WTC11 (cell line): ENCODE data around the gene KRT6A. TPM values are rescaled to one million over a fixed set of nuclear protein-coding genes. Genes with fewer than 3 reads are reported as not detected.

Experiments
- ATAC-seq: fragments of 200-7000 bp; cut with Tn5 transposase; 2 replicates; pipeline ENCODE4 v1.10.0; 2021; ENCODE audit warnings: mild to moderate bottlenecking, moderate library complexity
- CTCF ChIA-PET: fragments of 300-600 bp; sonication (Branson Sonifier 250); formaldehyde crosslinking; loops from one replicate; lab custom pipeline; 2021; ENCODE audit warnings: antibody characterized with exemption; lab: Charles Lee
- POLR2A ChIA-PET: fragments of 350-600 bp; sonication (Branson Sonifier 250); formaldehyde crosslinking; loops from one replicate; lab custom pipeline; 2021; ENCODE audit warnings: antibody characterized with exemption; lab: Charles Lee
- DNase-seq: peaks from one replicate; pipeline ENCODE4 v3.0.0; 2021; ENCODE audit warnings: low spot score
- H3K27ac Mint-ChIP-seq: 2 replicates; pipeline ENCODE4 v1.8.0; 2021; ENCODE audit warnings: mixed read lengths
- H3K27me3 Mint-ChIP-seq: 2 replicates; pipeline ENCODE4 v1.8.0; 2021; ENCODE audit warnings: low read depth, mild to moderate bottlenecking, moderate library complexity, mixed read lengths
- H3K36me3 Mint-ChIP-seq: 2 replicates; pipeline ENCODE4 v1.8.0; 2021; ENCODE audit warnings: mixed read lengths
- H3K4me1 Mint-ChIP-seq: 2 replicates; pipeline ENCODE4 v1.8.0; 2022; ENCODE audit warnings: mixed read lengths
- H3K4me3 Mint-ChIP-seq: 2 replicates; pipeline ENCODE4 v1.8.0; 2021; ENCODE audit warnings: mild to moderate bottlenecking, moderate library complexity, mixed read lengths
- H3K9me3 Mint-ChIP-seq: 2 replicates; pipeline ENCODE4 v1.8.0; 2021; ENCODE audit warnings: mixed read lengths
- ATF2 ChIP-seq: sonication (generic); formaldehyde crosslinking; IDR thresholded peaks from 2 replicates; pipeline ENCODE4 v1.8.1; 2022; ENCODE audit warnings: low read depth, missing genetic modification reagents, borderline replicate concordance
- ATF6 ChIP-seq: sonication (generic); formaldehyde crosslinking; IDR thresholded peaks from 2 replicates; pipeline ENCODE4 v1.8.1; 2023; ENCODE audit warnings: mild to moderate bottlenecking, missing genetic modification reagents
- CREB1 ChIP-seq: sonication (generic); formaldehyde crosslinking; IDR thresholded peaks from 2 replicates; pipeline ENCODE4 v1.8.0; 2023; ENCODE audit warnings: mild to moderate bottlenecking, missing genetic modification reagents
- FOXJ3 ChIP-seq: sonication (generic); formaldehyde crosslinking; IDR thresholded peaks from 2 replicates; pipeline ENCODE4 v1.9.0; 2021; ENCODE audit warnings: missing genetic modification reagents, mild to moderate bottlenecking, borderline replicate concordance
- HMGA2 ChIP-seq: fragments of 250-450 bp; sonication (Bioruptor Pico); IDR thresholded peaks from 2 replicates; pipeline ENCODE4 v1.4.0; 2021; ENCODE audit warnings: mild to moderate bottlenecking, moderate library complexity
- HMGXB4 ChIP-seq: sonication (generic); formaldehyde crosslinking; IDR thresholded peaks from 2 replicates; pipeline ENCODE4 v1.8.1; 2023; ENCODE audit warnings: mild to moderate bottlenecking, moderate library complexity, missing genetic modification reagents
- IRF2 ChIP-seq: sonication (generic); formaldehyde crosslinking; IDR thresholded peaks from 2 replicates; pipeline ENCODE4 v1.8.0; 2022; ENCODE audit warnings: low read depth, missing genetic modification reagents, borderline replicate concordance
- NFATC4 ChIP-seq: fragments of 250-450 bp; sonication (Bioruptor Pico); IDR thresholded peaks from 2 replicates; pipeline ENCODE4 v1.9.0; 2021; ENCODE audit warnings: mild to moderate bottlenecking
- NFE2L1 ChIP-seq: sonication (generic); formaldehyde crosslinking; IDR thresholded peaks from 2 replicates; pipeline ENCODE4 v1.8.1; 2023; ENCODE audit warnings: missing genetic modification reagents
- NR3C1 ChIP-seq: sonication (generic); formaldehyde crosslinking; conservative IDR thresholded peaks from 2 replicates; pipeline ENCODE4 v1.8.1; 2023; ENCODE audit warnings: low read depth, mild to moderate bottlenecking, missing genetic modification reagents
- RELA ChIP-seq: sonication (generic); formaldehyde crosslinking; IDR thresholded peaks from 2 replicates; pipeline ENCODE4 v1.8.1; 2022; ENCODE audit warnings: missing genetic modification reagents, mild to moderate bottlenecking, borderline replicate concordance
- SMAD4 ChIP-seq: sonication (generic); formaldehyde crosslinking; IDR thresholded peaks from 2 replicates; pipeline ENCODE4 v1.8.0; 2022; ENCODE audit warnings: mild to moderate bottlenecking, missing genetic modification reagents
- SOX15 ChIP-seq: fragments of 250-450 bp; sonication (Bioruptor Pico); IDR thresholded peaks from 2 replicates; pipeline ENCODE4 v1.9.0; 2021; ENCODE audit warnings: mild to moderate bottlenecking
- STAT6 ChIP-seq: sonication (generic); formaldehyde crosslinking; conservative IDR thresholded peaks from 2 replicates; pipeline ENCODE4 v1.8.1; 2023; ENCODE audit warnings: mild to moderate bottlenecking, low read depth, missing genetic modification reagents, moderate library complexity
- TEAD1 ChIP-seq: sonication (generic); formaldehyde crosslinking; IDR thresholded peaks from 2 replicates; pipeline ENCODE4 v1.8.0; 2022; ENCODE audit warnings: mild to moderate bottlenecking, missing genetic modification reagents
- ZNF281 ChIP-seq: sonication (generic); formaldehyde crosslinking; IDR thresholded peaks from 2 replicates; pipeline ENCODE4 v1.8.0; 2023; ENCODE audit warnings: mild to moderate bottlenecking, missing genetic modification reagents
- ZNF396 ChIP-seq: fragments of 250-450 bp; sonication (Bioruptor Pico); IDR thresholded peaks from 2 replicates; pipeline ENCODE4 v1.8.0; 2021; ENCODE audit warnings: mild to moderate bottlenecking, moderate library complexity, borderline replicate concordance
- ZNF671 ChIP-seq: fragments of 250-450 bp; sonication (Bioruptor Pico); IDR thresholded peaks from 2 replicates; pipeline ENCODE4 v1.8.0; 2021; ENCODE audit warnings: mild to moderate bottlenecking
- total RNA-seq: library from RNA; stranded (reverse); gene quantifications from 3 replicates; pipeline ENCODE4 v1.2.3, GENCODE V29; 2021

Gene KRT6A
- total RNA-seq, 1 experiment from 2014 or later = not detected

GRCh38 chr12:52533686-52534470, 40.8 kb upstream of the KRT6A start (continued):
- no peak for TF ChIP-seq NFE2L1
- TF ChIP-seq HMGA2 (CRISPR knock-in tag) = no peak
- TF ChIP-seq ATF6 (CRISPR knock-in tag) = no peak

GRCh38 chr12:52532636-52533035, 39.6 kb upstream of the KRT6A start:
- DNase-seq = no peak
- no peaks in the 10 kb centered on the region for H3K4me1 Mint-ChIP-seq
- ChIA-PET CTCF (interaction anchor here (0.7 to 5.1 kb wide), 8 partner anchors 11 to 347 kb away, joined by 3 to 28 read pairs (median 4); no protein-coding TSS in a partner anchor), POLR2A (no interaction called here)
- no peak overlapping the region for H3K27ac Mint-ChIP-seq
- no peaks in the 10 kb centered on the region for H3K27me3 Mint-ChIP-seq
- TF ChIP-seq CREB1 (CRISPR knock-in tag) (no peak), SMAD4 (CRISPR knock-in tag) (no peak), FOXJ3 (no peak), ZNF671 (CRISPR knock-in tag) (no peak), TEAD1 (CRISPR knock-in tag) (no peak)
- H3K9me3 Mint-ChIP-seq = no peaks in the 10 kb centered on the region
- ATAC-seq = no peak
- H3K36me3 Mint-ChIP-seq = no peaks in the 10 kb centered on the region
- H3K4me3 Mint-ChIP-seq = no peak overlapping the region

- ChIA-PET POLR2A (no interaction called here), CTCF (interaction anchor here (1.0 to 5.1 kb wide), 6 partner anchors 10 to 339 kb away, joined by 3 to 28 read pairs (median 4); no protein-coding TSS in a partner anchor)
- no peaks in the 10 kb centered on the region for H3K4me1 Mint-ChIP-seq
- no peak for ATAC-seq
- no peaks in the 10 kb centered on the region for H3K27me3 Mint-ChIP-seq
- no peak overlapping the region for H3K4me3 Mint-ChIP-seq
- H3K36me3 Mint-ChIP-seq = no peaks in the 10 kb centered on the region
- H3K27ac Mint-ChIP-seq = no peak overlapping the region
- no peaks in the 10 kb centered on the region for H3K9me3 Mint-ChIP-seq
- no peak for TF ChIP-seq TEAD1 (CRISPR knock-in tag)
- TF ChIP-seq STAT6 (CRISPR knock-in tag) = no peak
- no peak for TF ChIP-seq ZNF396 (CRISPR knock-in tag)
- no peak for TF ChIP-seq HMGXB4
- no peak for TF ChIP-seq IRF2 (CRISPR knock-in tag)
- no peak for TF ChIP-seq CREB1 (CRISPR knock-in tag)
- TF ChIP-seq NFATC4 (CRISPR knock-in tag) = no peak
- TF ChIP-seq NFE2L1 = no peak
- no peak for TF ChIP-seq NR3C1 (CRISPR knock-in tag)
- no peak for TF ChIP-seq SOX15 (CRISPR knock-in tag)
- TF ChIP-seq ATF2 (CRISPR knock-in tag) = no peak
- no peak for TF ChIP-seq ZNF281 (CRISPR knock-in tag)
- TF ChIP-seq RELA (CRISPR knock-in tag) = no peak
- DNase-seq = no peak
Measured at GRCh38 chr12:52531566-52532300, 38.7 kb upstream of the KRT6A start.
